Bone marrow (tissue), 2 donors: ENCODE measurements around the gene ZC3H12A.

Experiments
- DNase-seq, 2 donors: peaks; one replicate each; lab custom pipeline; 2025; lab: John Stamatoyannopoulos, UW

Gene ZC3H12A

GRCh38 chr1:37474046-37474696 lies at the start of gene ZC3H12A:
Gene ZC3H12A (plus strand): TSS chr1:37474580. CDS start chr1:37475497, 917 bp downstream.
- DNase-seq: peak; percentile 53 to 66

GRCh38 chr1:37425221-37425620 lies 49.2 kb upstream of the ZC3H12A start:
- DNase-seq: no peak

GRCh38 chr1:37429029-37429428 lies 45.4 kb upstream of the ZC3H12A start:
- DNase-seq: no peak

GRCh38 chr1:37430103-37430985 lies 44.0 kb upstream of the ZC3H12A start:
- DNase-seq: no peak

- no peak for DNase-seq
Measured at GRCh38 chr1:37432716-37433115, 41.7 kb upstream of the ZC3H12A start.

- DNase-seq: no peak
Measured at GRCh38 chr1:37433171-37433570, 41.2 kb upstream of the ZC3H12A start.

- peak; percentile 15 to 31 for DNase-seq
Measured at GRCh38 chr1:37434292-37435225, 39.8 kb upstream of the ZC3H12A start.

GRCh38 chr1:37437087-37437486 lies 37.3 kb upstream of the ZC3H12A start:
- DNase-seq: no peak

- DNase-seq: no peak
Measured at GRCh38 chr1:37438037-37438868, 36.1 kb upstream of the ZC3H12A start.

GRCh38 chr1:37438869-37439343 lies 35.5 kb upstream of the ZC3H12A start:
- no peak for DNase-seq

GRCh38 chr1:37439349-37439995 lies 34.9 kb upstream of the ZC3H12A start:
- no peak for DNase-seq

- no peak for DNase-seq
Measured at GRCh38 chr1:37441490-37441889, 32.9 kb upstream of the ZC3H12A start.

- DNase-seq: no peak
Measured at GRCh38 chr1:37442139-37442538, 32.2 kb upstream of the ZC3H12A start.

GRCh38 chr1:37442644-37443043 lies 31.7 kb upstream of the ZC3H12A start:
- no peak for DNase-seq

- DNase-seq: no peak
Measured at GRCh38 chr1:37446874-37447273, 27.5 kb upstream of the ZC3H12A start.

- DNase-seq: no peak
Measured at GRCh38 chr1:37448185-37448584, 26.2 kb upstream of the ZC3H12A start.

GRCh38 chr1:37448691-37449417 lies 25.5 kb upstream of the ZC3H12A start:
- no peak for DNase-seq

- DNase-seq: peak; percentile 27 to 90
Measured at GRCh38 chr1:37449936-37450335, 24.4 kb upstream of the ZC3H12A start.

- DNase-seq: no peak
Measured at GRCh38 chr1:37452416-37452815, 22.0 kb upstream of the ZC3H12A start.

GRCh38 chr1:37453647-37454046 lies 20.7 kb upstream of the ZC3H12A start:
- no peak for DNase-seq
